Activated CD8-positive, alpha-beta memory T cell treated with anti-CD3 and anti-CD28 coated beads, Interleukin-2, amount 50 U/mL, for 24 hours (primary cell): ENCODE data around the gene BCAR1.

Experiments
- DNase-seq: peaks from one replicate; pipeline ENCODE4 v3.0.0-alpha.2; 2020; ENCODE audit errors: extremely low read depth

The BCAR1 gene

DNA sequence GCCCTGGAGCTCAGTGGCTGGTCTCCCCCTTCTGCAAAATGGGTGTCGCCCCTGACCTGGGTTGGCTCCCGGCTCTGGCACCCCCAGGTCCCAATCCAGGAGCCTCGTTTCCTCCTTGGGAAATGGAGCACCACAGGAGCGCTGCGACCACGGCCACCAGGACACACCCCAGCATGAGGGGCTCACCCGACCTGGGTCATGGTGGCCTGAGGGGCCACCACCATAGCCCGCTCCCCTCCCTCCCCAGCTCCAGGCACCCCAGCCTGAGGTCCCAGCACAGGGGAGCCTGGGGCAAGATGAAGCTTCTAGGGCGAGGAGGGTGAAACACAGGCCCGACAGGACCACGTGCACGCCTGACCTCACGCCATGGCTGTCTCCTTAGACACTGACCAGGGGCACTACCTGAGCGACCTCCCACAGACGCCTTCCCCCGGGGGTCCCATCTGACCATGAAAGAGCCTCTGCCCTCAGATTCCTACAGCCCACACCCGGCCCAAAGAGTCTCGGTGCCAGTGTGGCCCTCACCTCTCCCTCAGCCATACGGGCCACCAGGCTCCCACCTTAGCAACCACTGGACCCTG, 11.8 kb downstream of the BCAR1 start:
- DNase-seq: no peak

DNA sequence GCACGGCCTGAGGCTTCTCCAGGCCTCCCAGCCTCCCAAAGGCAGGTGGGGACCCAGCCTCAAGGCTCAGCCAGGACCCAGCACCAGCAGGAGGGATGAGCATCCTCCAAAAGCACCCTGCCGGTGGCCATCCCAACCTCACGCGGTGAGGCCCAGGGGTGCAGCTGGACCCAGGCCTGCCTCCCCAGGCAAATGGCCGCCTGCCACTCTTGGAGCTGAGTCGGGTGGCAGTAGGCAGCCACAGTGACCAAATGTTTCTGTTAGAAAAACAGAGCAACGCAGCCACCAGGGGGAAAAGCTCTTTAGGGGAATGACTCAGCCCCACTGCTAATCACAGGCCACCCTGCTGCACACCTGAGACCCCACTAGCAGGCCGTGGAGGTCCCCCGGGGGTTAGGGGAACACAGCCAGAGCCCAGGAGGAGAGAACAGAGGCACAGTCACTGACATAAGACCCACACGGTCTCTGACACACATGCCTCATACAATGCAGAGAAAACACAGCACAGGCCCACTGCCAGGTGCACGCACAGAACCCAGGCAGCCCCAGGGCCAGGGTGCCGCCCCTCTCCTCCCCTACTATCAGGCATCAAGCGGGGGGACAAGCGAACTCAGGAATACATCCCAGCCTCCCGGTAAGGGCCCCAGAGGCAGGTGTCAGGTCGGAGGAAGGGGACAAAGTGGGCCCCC, 12.4 kb downstream of the BCAR1 start:
- no peak for DNase-seq

DNA sequence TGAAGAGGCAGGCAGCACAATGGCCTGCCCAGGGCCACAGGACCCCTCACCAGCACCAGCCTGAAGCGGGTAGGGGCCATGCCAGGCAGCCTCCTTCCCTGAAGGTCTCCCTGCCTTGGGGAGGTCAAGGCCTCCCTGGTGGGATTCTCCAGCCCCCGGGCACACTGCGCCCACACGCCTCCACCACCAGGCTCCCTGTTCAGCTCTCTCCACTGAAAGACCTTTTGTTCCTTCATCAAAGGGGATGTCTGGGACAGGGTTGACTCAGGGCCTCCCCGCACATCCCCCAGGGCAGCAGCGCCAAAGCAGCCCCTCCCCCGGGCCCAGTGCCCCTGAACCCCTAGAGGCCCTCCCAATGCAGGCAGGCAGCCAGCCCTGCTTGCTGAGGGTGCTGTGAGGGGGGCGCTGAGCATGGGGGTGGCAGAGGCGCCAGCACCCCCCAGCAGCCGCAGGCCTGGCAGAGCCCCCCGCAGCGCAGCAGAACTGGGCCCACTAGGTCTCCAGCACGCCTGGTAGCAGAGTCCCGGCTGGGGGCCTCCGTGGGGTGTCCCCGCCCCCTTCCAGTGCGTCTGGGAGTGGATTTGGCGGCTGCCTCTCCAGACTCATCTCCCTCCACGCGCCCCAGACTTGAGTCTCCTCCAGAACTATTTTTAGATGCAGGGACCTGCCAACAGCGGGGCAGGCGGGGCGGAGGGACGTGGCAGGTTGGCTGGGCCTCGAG, 13.1 kb downstream of the BCAR1 start:
- no peak for DNase-seq

GRCh38 chr16:75237398-75238131, 13.9 kb downstream of the BCAR1 start:
- DNase-seq: no peak

GRCh38 chr16:75236736-75237397, 14.6 kb downstream of the BCAR1 start:
- DNase-seq: no peak

DNA sequence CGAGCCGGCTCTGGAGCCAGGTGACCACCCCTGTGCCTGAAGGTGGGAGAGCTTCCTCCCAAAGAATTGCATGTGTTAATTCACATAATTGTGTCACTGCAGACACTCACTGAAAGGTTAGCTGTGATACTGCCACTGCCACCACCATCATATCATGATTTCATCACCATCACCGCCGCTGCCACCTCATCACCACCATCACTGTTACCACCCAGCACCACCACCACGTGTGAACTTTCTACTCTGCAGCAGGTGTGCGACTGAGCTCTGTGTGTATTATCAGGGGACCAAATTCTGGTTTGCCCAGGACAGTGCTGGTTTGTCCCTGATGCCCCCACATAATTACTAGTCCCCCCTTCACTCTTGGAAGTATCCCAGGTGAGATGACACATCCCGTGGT, 15.2 kb downstream of the BCAR1 start:
- no peak for DNase-seq

DNA sequence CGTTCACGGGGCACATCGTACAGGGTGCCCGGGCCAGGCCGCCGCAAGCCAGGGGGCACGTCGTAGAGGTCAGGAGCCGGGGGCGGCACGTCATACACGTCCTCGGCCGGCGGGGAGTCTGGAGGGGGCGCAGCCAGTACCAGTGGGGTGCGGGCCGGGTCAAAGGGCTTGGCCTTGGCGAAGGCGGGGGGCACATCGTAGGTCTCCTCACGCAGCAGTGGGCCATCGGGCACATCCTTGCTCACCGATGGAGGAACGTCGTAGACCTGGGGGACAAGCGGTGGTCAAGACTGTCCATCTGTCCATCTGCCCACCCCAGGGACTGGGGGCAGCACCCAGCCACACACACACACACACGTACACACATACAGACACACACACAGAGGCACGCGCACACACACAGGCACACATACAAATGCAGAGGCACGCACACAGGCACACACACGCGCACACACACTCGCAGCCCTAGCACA, 15.7 kb downstream of the BCAR1 start:
- no peak for DNase-seq

DNA sequence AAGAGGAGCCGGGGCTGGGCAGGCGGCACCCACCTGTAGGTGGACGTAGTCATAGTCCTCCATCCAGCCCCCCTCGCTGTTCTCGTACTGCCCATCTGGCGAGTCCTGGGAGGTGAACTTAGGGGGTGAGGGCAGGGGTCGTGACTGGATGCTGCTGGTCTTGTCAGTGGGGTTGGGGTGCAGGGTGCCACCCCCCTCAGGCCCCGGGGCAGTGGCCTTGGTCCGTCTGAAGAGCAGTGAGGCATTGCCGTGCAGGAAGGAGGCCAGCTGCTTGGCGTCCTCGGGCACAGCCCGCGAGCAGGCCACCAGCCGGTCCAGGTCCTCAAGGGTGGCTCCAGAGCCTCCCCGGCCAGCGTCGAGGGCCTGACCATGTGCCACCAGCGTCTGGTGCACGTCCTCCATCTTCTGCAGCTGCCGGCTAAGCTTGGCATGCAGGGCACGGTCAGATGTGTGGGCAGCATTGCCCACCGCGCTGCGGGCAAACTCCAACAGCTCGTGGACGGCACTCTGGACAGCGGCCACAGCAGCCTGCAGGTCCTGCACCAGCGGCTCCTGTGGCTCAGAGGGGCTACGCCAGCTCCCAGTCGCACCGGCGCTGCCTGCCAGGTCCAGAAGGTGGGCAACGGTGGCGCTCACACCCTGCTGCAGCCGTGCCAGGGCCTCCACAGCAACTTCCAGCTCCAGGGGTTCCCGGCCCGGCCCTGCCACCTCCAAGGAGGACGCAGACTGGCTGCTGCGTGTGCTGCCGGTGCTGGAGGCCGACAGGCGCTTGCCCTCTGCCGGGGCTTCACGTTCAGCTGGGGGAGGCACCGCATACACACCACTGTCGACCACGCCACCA, 16.3 kb downstream of the BCAR1 start:
- no peak for DNase-seq

GRCh38 chr16:75233611-75233938, 17.8 kb downstream of the BCAR1 start:
- DNase-seq: no peak

DNA sequence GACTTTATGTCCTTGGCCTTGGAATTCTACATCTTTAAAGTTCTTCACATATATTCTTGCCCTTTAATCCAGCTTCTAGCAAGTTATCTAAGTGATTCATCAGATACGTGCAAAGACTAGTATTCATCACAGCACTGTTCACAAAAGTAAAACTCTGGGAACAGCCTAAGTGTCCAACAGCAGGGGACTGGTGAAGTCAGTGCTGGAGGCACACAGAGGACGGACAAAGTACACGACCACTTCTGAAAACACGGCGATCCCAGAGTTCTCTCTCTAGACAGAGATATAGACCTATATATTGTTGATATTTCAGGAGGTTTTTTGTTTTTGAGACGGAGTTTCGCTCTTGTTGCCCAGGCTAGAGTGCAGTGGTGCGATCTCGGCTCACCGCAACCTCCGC, 19.9 kb downstream of the BCAR1 start:
- no peak for DNase-seq

DNA sequence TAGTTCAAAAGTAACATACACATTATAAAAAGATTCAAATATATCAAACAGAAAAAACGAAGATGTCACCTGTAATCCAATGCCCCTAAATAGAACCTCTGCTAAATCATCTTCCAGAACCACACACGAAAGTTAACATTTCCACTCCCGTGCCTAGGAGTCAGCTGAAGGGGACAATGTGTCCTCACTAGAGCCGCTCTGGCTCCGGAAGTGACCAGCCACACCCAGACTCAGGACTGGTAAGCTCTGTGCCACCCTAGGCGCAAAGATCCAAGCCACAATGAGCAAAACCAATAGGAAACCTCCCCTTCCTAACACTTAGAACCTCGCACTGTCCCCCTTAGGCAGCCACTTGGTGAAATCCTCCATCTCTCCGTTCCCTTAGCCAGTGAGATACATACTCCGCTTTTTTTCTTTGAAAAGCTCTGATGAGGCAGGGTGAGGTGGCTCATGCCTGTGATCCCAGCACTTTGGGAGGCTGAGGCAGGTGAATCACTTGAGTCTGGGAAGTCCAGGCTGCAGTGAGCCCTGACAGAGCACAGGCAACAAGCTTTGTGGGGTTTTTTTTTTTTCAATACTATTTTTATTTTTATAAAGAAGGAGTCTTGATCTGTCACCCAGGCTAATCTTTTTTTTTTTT, 20.8 kb downstream of the BCAR1 start:
- DNase-seq: no peak

GRCh38 chr16:75229172-75230031, 22.0 kb downstream of the BCAR1 start:
- DNase-seq: no peak

GRCh38 chr16:75228143-75228976, 23.1 kb downstream of the BCAR1 start:
- no peak for DNase-seq

- no peak for DNase-seq
Measured at GRCh38 chr16:75227361-75228142, 23.9 kb downstream of the BCAR1 start.

- no peak for DNase-seq
Measured at GRCh38 chr16:75226550-75227360, 24.7 kb downstream of the BCAR1 start.

- no peak for DNase-seq
Measured at GRCh38 chr16:75225678-75226515, 25.5 kb downstream of the BCAR1 start.
